ACC112 (cell line): ENCODE measurements around the gene THEM4.

Experiments
- H2AFZ ChIP-seq: fragments of 200-600 bp; sonication (generic); one replicate; pipeline ENCODE4 v1.6.0; 2017; ENCODE audit warnings: antibody characterized with exemption, low read length; ENCODE audit not compliant: unreplicated experiment
- H3K27ac ChIP-seq: fragments of 200-600 bp; sonication (generic); 2 replicates; pipeline ENCODE4 v1.5.1; 2014; ENCODE audit warnings: low read depth, mild to moderate bottlenecking, antibody characterized with exemption, low read length, moderate library complexity
- H3K27me3 ChIP-seq: fragments of 200-600 bp; sonication (generic); 2 replicates; pipeline ENCODE4 v1.6.1; 2014; ENCODE audit warnings: mild to moderate bottlenecking, antibody characterized with exemption, low read length, moderate library complexity, mixed read lengths; ENCODE audit not compliant: insufficient read depth
- H3K36me3 ChIP-seq: fragments of 200-600 bp; sonication (generic); 2 replicates; pipeline ENCODE4 v1.6.1; 2016; ENCODE audit warnings: mild to moderate bottlenecking, antibody characterized with exemption, low read length, moderate library complexity, mixed read lengths; ENCODE audit not compliant: insufficient read depth
- H3K4me1 ChIP-seq: fragments of 200-600 bp; sonication (generic); one replicate; pipeline ENCODE4 v1.6.1; 2016; ENCODE audit warnings: low read length, mixed read lengths; ENCODE audit not compliant: insufficient read depth, unreplicated experiment, control insufficient read depth
- H3K4me3 ChIP-seq: fragments of 200-600 bp; sonication (generic); 2 replicates; pipeline ENCODE4 v1.5.1; 2014; ENCODE audit warnings: mild to moderate bottlenecking, low read depth, low read length
- H3K79me2 ChIP-seq: fragments of 200-600 bp; sonication (generic); one replicate; pipeline ENCODE4 v1.6.0; 2016; ENCODE audit warnings: low read length; ENCODE audit not compliant: control insufficient read depth, unreplicated experiment, insufficient read depth

THEM4 gene

DNA sequence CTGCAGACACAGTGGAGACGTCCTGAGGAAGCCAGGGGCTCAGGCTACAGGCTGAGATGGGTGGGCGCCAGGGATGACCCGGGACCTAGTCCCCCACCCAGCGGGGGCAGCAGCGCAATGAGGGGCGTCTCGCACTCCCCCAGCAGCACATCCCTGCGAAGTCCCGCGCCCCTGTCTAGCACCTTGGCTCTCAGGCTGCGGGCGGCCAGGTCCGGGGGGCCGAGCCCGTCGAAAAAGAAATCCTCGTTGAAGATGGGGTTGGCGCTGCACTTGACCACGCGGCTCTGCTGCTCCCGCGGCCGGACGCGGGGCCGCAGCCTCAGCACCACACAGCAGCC, 71.5 kb downstream of the THEM4 start:
- Histone ChIP-seq H3K27ac (no peak overlapping the region), H3K36me3 (no peaks in the 10 kb centered on the region), H3K27me3 (peaks cover 13% of the 10 kb centered on the region; the same call in 1 of the 2 replicates), H2AFZ (no peak overlapping the region), H3K4me3 (peak overlapping the region; percentile 76), H3K79me2 (no peaks in the 10 kb centered on the region), H3K4me1 (peaks cover 34% of the 10 kb centered on the region)

DNA sequence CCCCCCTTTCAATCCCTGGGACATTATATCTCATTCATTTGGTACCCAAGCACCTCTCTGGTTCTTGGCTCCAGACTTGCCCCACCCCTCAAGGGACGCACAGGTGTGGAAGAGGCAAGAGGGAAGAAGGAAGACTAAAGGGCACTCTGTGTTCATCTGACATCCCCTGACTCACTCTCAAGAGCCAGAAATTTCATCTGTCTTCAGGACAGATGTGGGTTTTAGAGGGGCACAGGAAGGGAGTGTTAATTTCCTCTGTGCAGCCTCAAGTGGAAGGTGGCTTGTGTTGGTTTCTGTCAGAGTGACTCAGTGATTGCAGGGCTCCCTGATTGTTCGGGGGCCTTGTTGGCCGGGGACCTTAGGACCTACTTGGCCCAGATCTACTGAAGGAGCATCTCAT, 72.1 kb downstream of the THEM4 start:
- H2AFZ ChIP-seq, result no peak overlapping the region
- H3K27ac ChIP-seq, result no peak overlapping the region
- H3K79me2 ChIP-seq, result no peaks in the 10 kb centered on the region
- H3K27me3 ChIP-seq, result peaks cover 13% of the 10 kb centered on the region; the same call in 1 of the 2 replicates
- H3K36me3 ChIP-seq, result no peaks in the 10 kb centered on the region
- H3K4me1 ChIP-seq, result peaks cover 34% of the 10 kb centered on the region
- no peak overlapping the region for H3K4me3 ChIP-seq

DNA sequence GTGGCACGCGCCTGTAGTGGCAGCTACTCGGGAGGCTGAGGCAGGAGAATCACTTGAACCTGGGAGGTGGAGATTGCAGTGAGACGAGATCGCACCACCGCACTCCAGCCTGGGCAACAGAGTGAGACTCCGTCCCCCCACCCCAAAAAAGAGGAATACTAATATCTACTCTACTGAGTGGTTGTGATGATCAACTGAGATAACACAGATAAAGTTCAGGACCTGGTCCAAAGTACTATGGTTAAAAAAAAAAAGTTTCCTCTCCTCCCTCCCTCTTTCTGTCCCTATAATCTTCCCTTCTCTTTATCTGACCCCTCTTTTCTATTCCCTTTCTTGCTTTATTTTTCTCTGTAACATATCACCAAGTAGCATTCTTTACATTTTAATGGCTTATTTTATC, 73.7 kb downstream of the THEM4 start:
- no peaks in the 10 kb centered on the region for H3K36me3 ChIP-seq
- peaks cover 22% of the 10 kb centered on the region for H3K4me1 ChIP-seq
- peaks cover 13% of the 10 kb centered on the region; the same call in 1 of the 2 replicates for H3K27me3 ChIP-seq
- no peak overlapping the region for H3K4me3 ChIP-seq
- no peak overlapping the region for H3K27ac ChIP-seq
- no peak overlapping the region for H2AFZ ChIP-seq
- H3K79me2 ChIP-seq, result no peaks in the 10 kb centered on the region

DNA sequence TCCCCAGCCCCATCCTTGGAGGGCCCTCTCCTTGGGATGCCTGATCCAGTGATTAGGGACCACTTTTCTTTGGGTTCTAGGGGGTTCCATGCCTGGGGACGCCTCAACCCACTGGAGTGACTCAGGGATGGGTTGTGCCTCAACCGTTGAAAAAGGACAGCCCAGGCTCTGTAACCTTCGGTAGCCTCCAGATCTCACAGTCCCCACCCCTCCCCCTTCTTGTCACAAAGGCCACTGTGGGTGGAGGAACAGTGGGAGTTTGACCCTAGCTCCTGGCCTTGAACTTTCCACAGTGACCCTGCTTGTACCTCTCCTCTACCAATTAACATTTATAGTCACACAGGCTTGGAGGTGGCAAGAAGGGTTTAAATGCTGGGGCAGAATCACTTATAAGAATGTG, 75.1 kb downstream of the THEM4 start:
- Histone ChIP-seq H3K4me1 (peaks cover 11% of the 10 kb centered on the region), H2AFZ (no peak overlapping the region), H3K27me3 (peaks cover 13% of the 10 kb centered on the region; the same call in 1 of the 2 replicates), H3K79me2 (no peaks in the 10 kb centered on the region), H3K36me3 (no peaks in the 10 kb centered on the region), H3K4me3 (no peak overlapping the region), H3K27ac (no peak overlapping the region)

DNA sequence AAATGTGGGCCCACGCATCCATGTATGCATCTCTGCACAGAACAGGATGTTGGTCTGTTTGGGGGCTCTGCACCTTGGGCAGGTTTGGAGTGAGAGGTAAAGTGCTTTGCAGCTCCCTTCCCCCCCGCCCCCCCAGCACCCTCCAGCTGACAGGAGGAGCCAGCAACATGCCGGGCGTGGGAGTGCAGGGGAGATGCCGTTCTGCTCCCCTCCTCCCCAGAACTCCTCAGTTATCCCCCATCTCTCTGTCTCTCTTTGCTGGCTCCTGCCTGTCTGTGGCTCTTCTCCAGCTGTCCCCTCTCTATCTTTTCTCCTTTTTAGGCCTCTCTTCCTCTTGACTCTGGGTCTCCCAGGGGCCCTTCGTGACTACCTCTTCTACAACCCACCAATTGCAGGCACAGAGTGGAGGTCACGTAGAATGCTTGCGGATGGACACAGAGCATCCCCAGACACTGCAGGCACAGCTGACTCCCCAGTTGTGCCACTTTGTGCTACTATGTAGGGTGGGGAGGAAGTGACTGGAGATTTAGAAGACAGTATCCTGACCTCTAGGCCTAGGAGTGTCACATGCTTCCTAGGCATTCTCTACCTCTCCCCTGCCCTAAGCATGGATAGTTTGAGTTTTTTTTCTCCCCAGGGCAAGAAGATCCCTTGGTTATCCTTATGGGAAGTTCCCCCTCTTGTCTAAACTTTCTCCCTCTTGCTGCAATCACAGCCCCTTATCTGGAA, 76.0 kb downstream of the THEM4 start:
- peaks cover 11% of the 10 kb centered on the region for H3K4me1 ChIP-seq
- no peak overlapping the region for H3K27ac ChIP-seq
- peaks cover 6% of the 10 kb centered on the region; the same call in 1 of the 2 replicates for H3K27me3 ChIP-seq
- H3K36me3 ChIP-seq, result no peaks in the 10 kb centered on the region
- no peaks in the 10 kb centered on the region for H3K79me2 ChIP-seq
- no peak overlapping the region for H2AFZ ChIP-seq
- H3K4me3 ChIP-seq, result no peak overlapping the region

DNA sequence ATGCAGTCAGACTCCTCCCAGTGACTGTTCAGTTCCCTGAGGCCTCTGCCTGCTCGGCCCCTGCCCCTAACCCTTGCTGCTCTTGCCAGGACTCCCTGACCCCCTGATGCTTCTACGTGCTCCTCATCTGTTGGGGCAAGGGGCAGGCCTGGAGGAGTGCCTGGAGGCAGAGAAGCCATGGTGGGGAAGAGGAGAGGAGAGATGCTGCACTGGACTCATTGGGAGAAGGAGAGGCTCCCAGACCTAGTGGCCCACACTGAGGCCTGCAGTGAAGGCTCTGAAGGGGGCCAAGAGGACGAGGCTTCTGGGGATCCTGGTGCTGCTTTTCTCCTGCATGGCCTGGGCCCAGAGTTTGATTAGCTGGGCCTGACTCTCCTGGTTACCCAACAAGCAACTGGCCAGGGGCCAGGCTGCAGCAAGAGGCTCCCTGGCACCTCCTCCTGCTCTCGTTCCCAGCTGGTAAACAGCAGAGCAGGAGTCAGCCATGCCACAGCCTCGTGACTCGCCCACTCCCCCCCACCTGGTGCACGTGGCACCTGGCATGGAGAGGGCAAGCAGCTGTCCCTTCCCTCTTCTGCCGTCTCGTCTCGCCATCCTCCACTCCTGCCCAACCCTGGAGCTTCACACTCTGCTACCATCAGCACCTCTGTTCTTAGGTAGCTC, 76.9 kb downstream of the THEM4 start:
- no peak overlapping the region for H2AFZ ChIP-seq
- H3K4me1 ChIP-seq, result peaks cover 6% of the 10 kb centered on the region
- H3K36me3 ChIP-seq, result no peaks in the 10 kb centered on the region
- H3K27me3 ChIP-seq, result no peaks in the 10 kb centered on the region
- no peak overlapping the region for H3K27ac ChIP-seq
- H3K4me3 ChIP-seq, result no peak overlapping the region
- H3K79me2 ChIP-seq, result no peaks in the 10 kb centered on the region

DNA sequence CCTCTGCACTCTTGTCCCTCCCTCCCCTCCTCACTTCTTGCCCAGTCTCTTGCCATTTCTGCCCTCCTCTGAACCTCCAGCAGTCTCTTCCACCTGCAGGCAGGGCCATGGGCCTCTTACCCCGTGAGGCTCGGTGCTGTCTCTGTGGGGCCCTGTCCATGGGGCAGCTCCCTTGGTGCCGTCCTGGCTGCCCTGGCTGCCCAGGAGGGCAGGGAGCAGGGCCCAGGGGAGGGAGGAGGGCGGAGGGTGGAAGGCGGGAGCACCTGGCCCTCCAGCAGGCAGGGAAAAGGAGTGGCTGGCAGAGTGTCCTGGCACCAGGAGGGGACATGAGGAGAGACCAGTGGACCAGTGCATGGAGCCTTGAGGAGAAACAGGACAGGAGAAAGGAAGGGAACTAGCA, 77.7 kb downstream of the THEM4 start, which contains the start of gene RORC:
Gene RORC, minus strand, starts transcription at position 198 of the 400 bp plus-strand sequence. Its CDS starts 38 bp downstream, at position 160.
- Histone ChIP-seq H3K36me3 (no peaks in the 10 kb centered on the region), H3K79me2 (no peaks in the 10 kb centered on the region), H2AFZ (no peak within 1 kb of the TSS), H3K27me3 (no peaks in the 10 kb centered on the region), H3K4me1 (no peaks in the 10 kb centered on the region), H3K27ac (no peak within 1 kb of the TSS), H3K4me3 (no peak within 1 kb of the TSS)

DNA sequence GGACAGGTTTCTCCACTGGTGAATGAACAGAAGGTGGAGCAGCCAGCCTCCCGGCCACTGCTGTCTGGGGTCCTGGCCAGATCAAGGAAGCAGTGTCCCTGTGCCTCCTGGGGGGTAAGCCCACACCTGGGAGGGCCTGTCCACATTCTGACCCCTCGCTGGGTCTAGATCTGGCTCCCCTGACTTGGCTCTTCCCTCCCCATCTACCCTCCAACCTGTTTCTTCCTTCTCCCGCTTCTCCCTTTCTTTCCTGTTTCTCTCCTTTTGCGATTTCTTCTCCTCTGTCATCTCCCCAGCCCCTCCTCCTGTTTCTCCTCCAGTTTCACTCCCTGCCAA, 78.1 kb downstream of the THEM4 start:
- H3K36me3 ChIP-seq, result no peaks in the 10 kb centered on the region
- no peak overlapping the region for H2AFZ ChIP-seq
- H3K79me2 ChIP-seq, result no peaks in the 10 kb centered on the region
- no peaks in the 10 kb centered on the region for H3K27me3 ChIP-seq
- H3K4me1 ChIP-seq, result no peaks in the 10 kb centered on the region
- H3K4me3 ChIP-seq, result no peak overlapping the region
- no peak overlapping the region for H3K27ac ChIP-seq

DNA sequence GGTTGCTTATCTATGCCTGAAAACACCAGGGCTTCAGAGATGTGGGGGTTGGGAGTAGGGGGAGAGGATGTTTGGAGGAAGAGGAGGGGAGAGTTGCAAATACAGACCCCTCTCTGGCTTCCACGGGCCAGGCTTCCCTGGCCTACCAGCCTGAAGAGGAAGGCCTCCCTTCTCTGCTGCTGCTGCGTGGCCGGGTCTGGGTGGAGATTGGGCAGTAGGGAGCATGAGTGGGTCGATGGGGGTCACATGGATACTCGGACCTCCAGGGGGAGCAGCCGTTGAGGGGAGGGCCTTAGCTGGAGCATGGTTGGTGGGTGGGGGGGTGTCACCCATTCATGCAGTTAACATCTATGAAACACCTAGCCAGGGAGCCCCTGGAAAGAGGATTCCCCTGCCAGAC, 79.3 kb downstream of the THEM4 start:
- Histone ChIP-seq H2AFZ (no peak overlapping the region), H3K4me3 (no peak overlapping the region), H3K79me2 (no peaks in the 10 kb centered on the region), H3K4me1 (no peaks in the 10 kb centered on the region), H3K27ac (no peak overlapping the region), H3K27me3 (no peaks in the 10 kb centered on the region), H3K36me3 (no peaks in the 10 kb centered on the region)

DNA sequence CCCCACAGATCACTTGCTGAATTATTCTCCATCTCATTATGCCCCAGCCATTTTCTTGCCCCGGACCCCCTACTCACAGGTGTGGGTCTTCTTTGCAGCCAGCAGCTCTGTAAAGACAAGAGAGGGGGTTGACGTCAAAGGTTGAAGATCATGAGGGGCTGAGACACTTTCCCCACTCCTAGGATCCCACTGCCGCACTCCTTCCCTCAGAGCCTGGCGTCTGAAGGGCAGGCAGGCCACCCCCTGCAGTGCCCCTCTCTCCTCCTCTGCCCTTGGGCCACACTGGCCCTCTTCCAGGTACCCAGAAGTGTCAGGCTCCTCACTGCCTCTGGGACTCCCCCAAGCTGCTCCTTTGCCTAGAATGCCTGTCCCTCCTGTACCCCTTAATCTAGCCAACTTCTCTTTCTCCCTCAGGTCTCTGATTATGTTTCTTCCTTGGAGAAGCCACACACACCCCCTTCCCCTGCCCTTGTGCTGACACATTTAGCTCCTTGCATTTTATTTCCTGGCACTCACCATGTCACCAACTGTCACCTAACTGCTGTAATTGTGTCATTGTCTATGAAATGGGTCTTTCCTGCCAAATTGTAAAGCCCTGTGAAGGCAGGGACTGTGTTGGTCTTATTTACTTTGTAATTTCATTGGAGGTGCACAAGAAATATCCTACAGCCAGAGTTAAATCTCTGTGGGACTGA, 79.8 kb downstream of the THEM4 start:
- Histone ChIP-seq H3K27me3 (0 out of 2 replicates have a peak, but pooled peaks cover 1% of the 10 kb centered on the region), H3K4me3 (no peak overlapping the region), H3K27ac (no peak overlapping the region), H3K79me2 (no peaks in the 10 kb centered on the region), H3K4me1 (no peaks in the 10 kb centered on the region), H3K36me3 (no peaks in the 10 kb centered on the region), H2AFZ (no peak overlapping the region)
